Measurements from ENCODE around the gene OMP. TPM values are rescaled to one million over a fixed set of nuclear protein-coding genes. Genes with fewer than 3 reads are reported as not detected.

The OMP gene
- total RNA-seq, 4 donors from 2014 or later = 1.0 to 2.1 TPM; not detected in 2

DNA sequence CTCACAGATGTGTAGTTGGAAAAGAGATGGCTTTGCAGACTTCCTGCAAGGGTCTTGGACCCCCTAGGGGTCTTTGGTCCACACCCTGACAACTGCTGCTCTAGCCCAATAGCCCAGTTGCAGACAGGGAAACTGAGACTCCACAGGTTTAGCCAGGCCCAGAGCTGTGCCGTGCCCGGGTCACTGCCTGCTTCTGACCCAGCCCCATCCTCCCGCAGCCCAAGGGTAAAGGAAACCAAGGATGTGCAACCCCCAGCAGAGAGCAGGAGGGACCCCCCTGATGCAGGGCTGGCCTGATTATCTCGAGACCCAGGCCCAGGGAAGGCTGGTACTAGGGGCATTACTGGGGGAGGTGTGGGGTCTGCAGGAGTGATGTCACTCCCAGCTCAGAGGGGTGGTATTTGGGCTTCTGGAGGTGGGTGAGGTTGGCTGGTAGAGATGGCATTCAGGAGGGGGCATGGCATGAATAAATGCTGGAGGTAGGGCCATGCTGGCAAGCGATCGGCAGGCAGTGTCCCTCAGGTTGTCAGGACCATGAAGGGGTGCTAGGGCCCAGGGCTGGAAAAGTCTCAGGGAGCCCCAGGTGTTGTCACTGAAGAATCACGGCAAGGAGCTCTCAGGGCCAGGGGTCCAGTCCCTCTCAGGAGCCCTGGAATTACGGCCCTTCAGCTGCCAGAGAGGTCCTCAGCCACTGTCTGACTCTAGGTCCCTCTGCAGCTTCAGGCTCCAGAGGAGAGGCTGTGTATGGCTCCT is 46.5 kb downstream of the OMP start:
- no peaks in the 10 kb centered on the region for H3K9me3 ChIP-seq
- no peaks in the 10 kb centered on the region for H3K4me1 ChIP-seq
- no peak overlapping the region for H3K27ac ChIP-seq
- H3K27me3 ChIP-seq = no peaks in the 10 kb centered on the region
- H3K4me3 ChIP-seq = no peak overlapping the region
- TF ChIP-seq CTCF (IDR thresholded peaks at IDR 0.05) (no peak), POLR2A (IDR thresholded peaks at IDR 0.05) (no peak)
- intact Hi-C loops (cut with DNase I; ENCODE audit: low total_unique reads) = no loop called here
- no peak for DNase-seq
- no peaks in the 10 kb centered on the region for H3K36me3 ChIP-seq

- DNase-seq = no peak
- Histone ChIP-seq H3K27ac (no peak overlapping the region), H3K4me3 (no peak overlapping the region), H3K4me1 (no peaks in the 10 kb centered on the region), H3K9me3 (no peaks in the 10 kb centered on the region), H3K27me3 (no peaks in the 10 kb centered on the region), H3K36me3 (no peaks in the 10 kb centered on the region)
- intact Hi-C loops (cut with DNase I; ENCODE audit: low total_unique reads) = no loop called here
- TF ChIP-seq POLR2A (IDR thresholded peaks at IDR 0.05) (no peak), CTCF (IDR thresholded peaks at IDR 0.05) (no peak)
Measured at GRCh38 chr11:77149716-77150392, 47.2 kb downstream of the OMP start.

- no peak for DNase-seq
Measured at GRCh38 chr11:77150836-77151235, 48.2 kb downstream of the OMP start.

GRCh38 chr11:77151804-77152509 is 49.3 kb downstream of the OMP start:
- DNase-seq = no peak
- Histone ChIP-seq H3K4me3 (no peak overlapping the region), H3K4me1 (no peaks in the 10 kb centered on the region), H3K27me3 (no peaks in the 10 kb centered on the region), H3K27ac (no peak overlapping the region), H3K36me3 (no peaks in the 10 kb centered on the region), H3K9me3 (no peaks in the 10 kb centered on the region)
- TF ChIP-seq CTCF (IDR thresholded peaks at IDR 0.05) = no peak
- TF ChIP-seq POLR2A (IDR thresholded peaks at IDR 0.05) = no peak
- intact Hi-C loops (cut with DNase I; ENCODE audit: low total_unique reads) = no loop called here

More at GRCh38 chr11:77150836-77151235, 48.2 kb downstream of the OMP start:
- no peaks in the 10 kb centered on the region for H3K27me3 ChIP-seq
- H3K4me3 ChIP-seq = no peak overlapping the region
- H3K4me1 ChIP-seq = no peaks in the 10 kb centered on the region
- no peaks in the 10 kb centered on the region for H3K36me3 ChIP-seq
- H3K9me3 ChIP-seq = no peaks in the 10 kb centered on the region
- intact Hi-C loops (cut with DNase I; ENCODE audit: low total_unique reads) = no loop called here
- H3K27ac ChIP-seq = no peak overlapping the region
- no peak for TF ChIP-seq CTCF (IDR thresholded peaks at IDR 0.05)
- TF ChIP-seq POLR2A (IDR thresholded peaks at IDR 0.05) = no peak

DNA sequence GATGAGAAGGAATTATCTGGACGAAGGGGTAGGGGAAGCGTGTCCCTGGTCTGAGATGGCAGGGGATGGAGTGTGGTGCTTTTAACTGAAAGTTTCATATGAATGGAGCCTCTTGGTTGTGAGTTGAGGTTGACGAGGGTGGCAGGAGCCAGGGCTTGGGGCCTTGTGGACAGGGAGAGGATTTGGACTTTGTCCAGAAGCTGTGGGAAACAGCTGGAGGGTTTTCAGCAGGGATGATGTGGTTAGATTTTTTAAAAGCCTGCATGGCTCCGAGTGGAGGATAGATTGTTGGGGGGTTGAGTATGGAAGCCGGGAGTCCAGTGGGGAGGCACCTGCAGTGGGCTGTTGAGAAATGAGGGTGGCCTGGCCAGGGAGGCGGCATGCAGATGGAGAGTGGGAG is 50.2 kb downstream of the OMP start:
- no peaks in the 10 kb centered on the region for H3K9me3 ChIP-seq
- no peaks in the 10 kb centered on the region for H3K36me3 ChIP-seq
- H3K4me1 ChIP-seq = no peaks in the 10 kb centered on the region
- H3K27ac ChIP-seq = no peak overlapping the region
- no peak overlapping the region for H3K4me3 ChIP-seq
- intact Hi-C loops (cut with DNase I; ENCODE audit: low total_unique reads) = no loop called here
- no peaks in the 10 kb centered on the region for H3K27me3 ChIP-seq
- no peak for TF ChIP-seq CTCF (IDR thresholded peaks at IDR 0.05)
- DNase-seq = no peak

Data from uterus (tissue), 4 donors.